ENCODE results near the gene RIBC1. TPM values are rescaled to one million over a fixed set of nuclear protein-coding genes. Genes with fewer than 3 reads are reported as not detected.

Gene RIBC1
- total RNA-seq, 2 experiments from 2014 or later: 0.79 to 0.88 TPM

- H2AFZ ChIP-seq (ENCODE audit: low read length): peak within 1 kb of the TSS; percentile 97
- H4K20me1 ChIP-seq (ENCODE audit: insufficient read depth, low read length): no peaks in the 10 kb centered on the region
- peaks cover 10% of the 10 kb centered on the region; the same call in 1 of the 2 replicates for H3K79me2 ChIP-seq (ENCODE audit: insufficient read depth, low read depth, low read length)
- H3K9me3 ChIP-seq (ENCODE audit: low read length): no peaks in the 10 kb centered on the region
- peaks cover 15% of the 10 kb centered on the region for H3K4me1 ChIP-seq (ENCODE audit: insufficient read depth, low read length, poor library complexity, severe bottlenecking)
- DNase-seq (ENCODE audit: low spot score): peak; percentile 91
- BruUV-seq (replicated peaks): no TSS peak
- H3K9me2 ChIP-seq (ENCODE audit: insufficient read depth, low read length): no peaks in the 10 kb centered on the region
- ChIA-PET CTCF (ENCODE audit: unreplicated experiment) (no interaction called here), POLR2A (interaction anchor here (0.7 kb wide), 1 partner anchor 10 kb away, joined by 3 read pairs; no protein-coding TSS in a partner anchor)
- H3K36me3 ChIP-seq (ENCODE audit: insufficient read depth, low read length): peaks cover 31% of the 10 kb centered on the region
- H3K4me3 ChIP-seq (ENCODE audit: low read depth, low read length, poor library complexity, severe bottlenecking): peak within 1 kb of the TSS; percentile 96
- no peak for TF ChIP-seq CTCF (conservative IDR thresholded peaks at IDR 0.05; ENCODE audit: low read length)
- no peak for TF ChIP-seq EZH2phosphoT487 (IDR thresholded peaks at IDR 0.05; ENCODE audit: borderline replicate concordance, low read depth, low read length)
- H3K4me2 ChIP-seq (ENCODE audit: low read length): peak within 1 kb of the TSS; percentile 91
- H3K27ac ChIP-seq (ENCODE audit: low read depth, low read length, poor library complexity, severe bottlenecking): peak within 1 kb of the TSS; percentile 52
- intact Hi-C loops (cut with micrococcal nuclease; ENCODE audit: unreplicated experiment): loop anchor here (1.0 kb wide), 1 partner anchor 12 kb away; the partner anchor contains the start of genes RIBC1 and SMC1A
These were observed 11.3 kb downstream of the RIBC1 start, which contains the start of gene HSD17B10 for GRCh38 chrX:53433651-53434639. Gene HSD17B10, minus strand, starts transcription at chrX:53434370. Its CDS starts 25 bp downstream, at chrX:53434345.

GRCh38 chrX:53435997-53436396, 13.3 kb downstream of the RIBC1 start:
- Histone ChIP-seq H3K4me2 (ENCODE audit: low read length) (no peak overlapping the region), H4K20me1 (ENCODE audit: insufficient read depth, low read length) (no peaks in the 10 kb centered on the region), H3K4me1 (ENCODE audit: insufficient read depth, low read length, poor library complexity, severe bottlenecking) (peaks cover 15% of the 10 kb centered on the region), H3K79me2 (ENCODE audit: insufficient read depth, low read depth, low read length) (peaks cover 10% of the 10 kb centered on the region; the same call in 1 of the 2 replicates), H3K9me3 (ENCODE audit: low read length) (no peaks in the 10 kb centered on the region), H3K36me3 (ENCODE audit: insufficient read depth, low read length) (peaks cover 14% of the 10 kb centered on the region), H3K27ac (ENCODE audit: low read depth, low read length, poor library complexity, severe bottlenecking) (no peak overlapping the region), H2AFZ (ENCODE audit: low read length) (no peak overlapping the region; the same call in 1 of the 2 replicates), H3K4me3 (ENCODE audit: low read depth, low read length, poor library complexity, severe bottlenecking) (no peak overlapping the region), H3K9me2 (ENCODE audit: insufficient read depth, low read length) (no peaks in the 10 kb centered on the region)
- intact Hi-C loops (cut with micrococcal nuclease; ENCODE audit: unreplicated experiment): loop anchor here (1.0 kb wide), 1 partner anchor 119 kb away; no protein-coding TSS in a partner anchor
- TF ChIP-seq CTCF (conservative IDR thresholded peaks at IDR 0.05; ENCODE audit: low read length) (peak; percentile 80), EZH2phosphoT487 (IDR thresholded peaks at IDR 0.05; ENCODE audit: borderline replicate concordance, low read depth, low read length) (no peak)
- CTCF ChIA-PET (ENCODE audit: unreplicated experiment): no interaction called here
- DNase-seq (ENCODE audit: low spot score): peak; percentile 82
- BruUV-seq (replicated peaks): no TSS peak
- POLR2A ChIA-PET: interaction anchor here (0.9 to 1.4 kb wide), 2 partner anchors 13 to 29 kb away, joined by 3 read pairs; partner anchors contain the start of genes RIBC1 and SMC1A
